ENCODE measurements around the gene CORO2B. TPM values are rescaled to one million over a fixed set of nuclear protein-coding genes. Genes with fewer than 3 reads are reported as not detected.

CORO2B gene
- total and polyA plus RNA-seq, 2 of the 4 experiments (the other 2 are of a cell fraction), result 9.3 to 39.3 TPM

GRCh38 chr15:68650901-68651709, 72.3 kb downstream of the CORO2B start:
- dilution Hi-C loops (cut with HindIII; ENCODE audit: low sequenced_read_pairs, unreplicated experiment), result no loop called here

More at GRCh38 chr15:68650901-68651709, 72.3 kb downstream of the CORO2B start:
- BruUV-seq (replicated peaks), result no TSS peak
- Histone ChIP-seq H3K18ac (ENCODE audit: low read depth, low read length) (no peak overlapping the region), H4K91ac (ENCODE audit: insufficient read depth, low read depth, low read length) (no peak overlapping the region), H2BK15ac (ENCODE audit: low read depth, low read length) (no peak overlapping the region), H3K4me1 (ENCODE audit: control insufficient read depth, insufficient read depth, low read length) (peaks cover 6% of the 10 kb centered on the region; the same call in 1 of the 2 replicates), H2AFZ (replicated peaks; ENCODE audit: low read length, poor library complexity) (peak overlapping the region; percentile 29), H3K27me3 (ENCODE audit: control insufficient read depth, insufficient read depth, low read length) (no peaks in the 10 kb centered on the region), H3K4me2 (ENCODE audit: low read depth, low read length) (no peak overlapping the region), H2BK5ac (ENCODE audit: low read depth, low read length, poor library complexity, severe bottlenecking) (no peak overlapping the region), H3K36me3 (ENCODE audit: control insufficient read depth, insufficient read depth, low read length) (no peaks in the 10 kb centered on the region; the same call in 1 of the 2 replicates), H3K56ac (ENCODE audit: extremely low read depth, insufficient read depth, low read length) (no peak overlapping the region; the same call in 1 of the 2 replicates), H3K4ac (ENCODE audit: low read depth, low read length) (no peak overlapping the region), H3K9me1 (ENCODE audit: insufficient read depth, low read length) (peaks cover 7% of the 10 kb centered on the region), H3K23ac (ENCODE audit: low read depth, low read length) (no peak overlapping the region), H3K9ac (ENCODE audit: low read depth, low read length) (no peak overlapping the region), H2BK120ac (ENCODE audit: low read depth, low read length) (no peak overlapping the region), H4K8ac (ENCODE audit: low read depth in 2 of 2, low read length in 2 of 2) (no peak overlapping the region), H3K9me3 (ENCODE audit: control insufficient read depth, insufficient read depth, low read length) (no peaks in the 10 kb centered on the region), H3K27ac (ENCODE audit: insufficient read depth, low read length) (no peak overlapping the region), H4K20me1 (ENCODE audit: insufficient read depth, low read length) (no peaks in the 10 kb centered on the region), H2AK5ac (ENCODE audit: low read depth, low read length) (no peak overlapping the region), H3K4me3 (ENCODE audit: insufficient read depth, low read depth, low read length) (no peak overlapping the region), H4K5ac (ENCODE audit: low read depth, low read length) (no peak overlapping the region), H3K14ac (replicated peaks; ENCODE audit: low read depth, low read length) (no peak overlapping the region), H2AK9ac (replicated peaks; ENCODE audit: low read depth, low read length, poor library complexity) (no peak overlapping the region), H3K79me1 (ENCODE audit: low read depth in 1 of 2, low read length in 2 of 2) (peaks cover 0 to 7% of the 10 kb centered on the region in 2 experiments; a peak in 2 of 4 replicates), H2BK20ac (ENCODE audit: low read depth, low read length) (no peak overlapping the region; the same call in 1 of the 2 replicates)
- peak; percentile 20; the same call in 1 of the 2 replicates for TF ChIP-seq SMC3 (IDR thresholded peaks at IDR 0.05; ENCODE audit: low read depth, low read length)
- TF ChIP-seq RAD21 (IDR thresholded peaks at IDR 0.05; ENCODE audit: low read length), result peak; percentile 55
- peak; percentile 53 for TF ChIP-seq CTCF (conservative IDR thresholded peaks at IDR 0.05; ENCODE audit: low read depth, low read length)
- no peak for TF ChIP-seq POLR2A (IDR thresholded peaks at IDR 0.05; ENCODE audit: low read depth, low read length)
- TF ChIP-seq FOS (IDR thresholded peaks at IDR 0.05; ENCODE audit: low read depth, low read length), result no peak
- 76% methylated on average over 7 of the region's 23 CpGs; no CpG with 5 or more reads in 1 of the 2 experiments for WGBS, 2 experiments (ENCODE audit: extremely low coverage in 2 of 2, insufficient read length in 1 of 2)
- intact Hi-C loops (cut with micrococcal nuclease), result no loop called here
- DNase-seq (no peak), ATAC-seq (ENCODE audit: low read depth) (no peak)
- in situ Hi-C loops (cut with MboI; ENCODE audit: low sequenced_read_pairs), result no loop called here
- POLR2A ChIA-PET (ENCODE audit: unreplicated experiment), result no interaction called here
- CTCF ChIA-PET, result interaction anchor here (0.5 to 0.7 kb wide), 2 partner anchors 398 to 1345 kb away, joined by 3 read pairs; no protein-coding TSS in a partner anchor
